ENCODE data around the gene ZKSCAN7.
"Not testable (repeated sequence)": the region's sequence is repeated elsewhere in the genome, so short reads cannot be mapped to it uniquely, and the experiment has no call there.

The ZKSCAN7 gene

GRCh38 chr3:44554626-44555592 is at the start of gene ZKSCAN7:
Gene ZKSCAN7 (plus strand): TSS chr3:44555193. CDS start chr3:44557048, 1,855 bp downstream.
- peak; percentile 31 to 84 (median 71) for DNase-seq
- intact Hi-C loops (cut with DNase I), result no loop called here

GRCh38 chr3:44506556-44506955 is 48.4 kb upstream of the ZKSCAN7 start:
- intact Hi-C loops (cut with DNase I), result no loop called here
- no peak for DNase-seq

GRCh38 chr3:44506961-44507360 is 48.0 kb upstream of the ZKSCAN7 start:
- intact Hi-C loops (cut with DNase I), result no loop called here
- DNase-seq, result no peak

- peak in 2 of 42 donors; percentile 5 to 18 for DNase-seq
- intact Hi-C loops (cut with DNase I), result no loop called here
Measured at GRCh38 chr3:44509393-44509921, 45.5 kb upstream of the ZKSCAN7 start.

- intact Hi-C loops (cut with DNase I), result loop anchor here (2.0 kb wide), 1 partner anchor 33 kb away; the partner anchor contains the start of gene ZNF445
- DNase-seq, result peak in 3 of 42 donors; percentile 2 to 17 (median 9)
Measured at GRCh38 chr3:44510000-44510368, 45.0 kb upstream of the ZKSCAN7 start.

- intact Hi-C loops (cut with DNase I), result loop anchor here (2.0 kb wide), 1 partner anchor 34 kb away; the partner anchor contains the start of gene ZNF445
- peak in 2 of 42 donors; percentile 3 to 11 for DNase-seq
Measured at GRCh38 chr3:44511238-44511566, 43.8 kb upstream of the ZKSCAN7 start.

GRCh38 chr3:44513513-44513912 is 41.5 kb upstream of the ZKSCAN7 start:
- no peak for DNase-seq
- intact Hi-C loops (cut with DNase I), result no loop called here

GRCh38 chr3:44516230-44516629 is 38.8 kb upstream of the ZKSCAN7 start:
- intact Hi-C loops (cut with DNase I), result no loop called here
- no peak for DNase-seq

GRCh38 chr3:44518782-44519156 is 36.2 kb upstream of the ZKSCAN7 start:
- intact Hi-C loops (cut with DNase I), result no loop called here
- no peak for DNase-seq

- intact Hi-C loops (cut with DNase I), result no loop called here
- no peak for DNase-seq
Measured at GRCh38 chr3:44521721-44522120, 33.3 kb upstream of the ZKSCAN7 start.

- intact Hi-C loops (cut with DNase I), result no loop called here
Measured at GRCh38 chr3:44522494-44522933, 32.5 kb upstream of the ZKSCAN7 start.

GRCh38 chr3:44525060-44525459 is 29.9 kb upstream of the ZKSCAN7 start:
- no peak for DNase-seq
- intact Hi-C loops (cut with DNase I), result no loop called here

More at GRCh38 chr3:44522494-44522933, 32.5 kb upstream of the ZKSCAN7 start:
- DNase-seq, result no peak

- peak in 5 of 42 donors; percentile 1 to 46 (median 17) for DNase-seq
- intact Hi-C loops (cut with DNase I), result loop anchor here (10.0 kb wide), 1 partner anchor 385 kb away; no protein-coding TSS in a partner anchor
Measured at GRCh38 chr3:44529927-44530326, 25.1 kb upstream of the ZKSCAN7 start.

- no peak for DNase-seq
- intact Hi-C loops (cut with DNase I), result loop anchor here (10.0 kb wide), 1 partner anchor 384 kb away; no protein-coding TSS in a partner anchor
Measured at GRCh38 chr3:44530911-44531310, 24.1 kb upstream of the ZKSCAN7 start.

- intact Hi-C loops (cut with DNase I), result loop anchor here (10.0 kb wide), 1 partner anchor 380 kb away; no protein-coding TSS in a partner anchor
- DNase-seq, result not testable (repeated sequence)
Measured at GRCh38 chr3:44534659-44535058, 20.3 kb upstream of the ZKSCAN7 start.

GRCh38 chr3:44535364-44535763 is 19.6 kb upstream of the ZKSCAN7 start:
- DNase-seq, result no peak
- intact Hi-C loops (cut with DNase I), result loop anchor here (10.0 kb wide), 1 partner anchor 379 kb away; no protein-coding TSS in a partner anchor

GRCh38 chr3:44544811-44545210 is 10.2 kb upstream of the ZKSCAN7 start:
- DNase-seq; intact Hi-C loops (cut with DNase I): not testable (repeated sequence)

- peak in 1 of 42 donors; percentile 3 for DNase-seq
- intact Hi-C loops (cut with DNase I), result no loop called here
Measured at GRCh38 chr3:44555723-44556122, 730 bp downstream of the ZKSCAN7 start.

GRCh38 chr3:44557074-44557473 is 2.1 kb downstream of the ZKSCAN7 start:
- DNase-seq, result no peak
- intact Hi-C loops (cut with DNase I), result no loop called here

- intact Hi-C loops (cut with DNase I), result no loop called here
- no peak for DNase-seq
Measured at GRCh38 chr3:44561076-44561475, 6.1 kb downstream of the ZKSCAN7 start.
